A549 (cell line): Measurements from ENCODE around the gene ATP13A2. TPM values are rescaled to one million over a fixed set of nuclear protein-coding genes. Genes with fewer than 3 reads are reported as not detected.

Experiments
- ATAC-seq, 2 experiments: fragments of 200-7000 bp in 1 of 2; fragments of >200 bp in 1 of 2; cut with Nextera tagmentation in 1 of 2; cut with Tn5 transposase in 1 of 2; 3 replicates each; pipeline versions ENCODE4 v1.8.0 to v1.9.1; 2018 to 2020; ENCODE audit warnings: mild to moderate bottlenecking in 1 of 2, moderate library complexity in 1 of 2
- CTCF ChIA-PET: fragments of 300-600 bp; sonication (Branson Sonifier 250); formaldehyde crosslinking; extraction: SDS; loops from one replicate; lab custom pipeline; 2021; ENCODE audit warnings: antibody characterized with exemption, inconsistent platforms; lab: Yijun Ruan, JAX
- POLR2A ChIA-PET: fragments of 350-600 bp; formaldehyde crosslinking; extraction: SDS; loops from one replicate; lab custom pipeline; 2021; ENCODE audit warnings: antibody characterized with exemption, inconsistent platforms; lab: Yijun Ruan, JAX
- DNase-seq, 2 experiments: peaks; one replicate each; pipeline versions ENCODE4 v3.0.0 to v3.0.0-alpha.2; 2011 to 2016; ENCODE audit warnings: low read depth in 1 of 2, low spot score in 1 of 2
- FAIRE-seq: peaks from 2 replicates; lab custom pipeline; 2011; peaks lifted over from hg19 to GRCh38; lab: Jason Lieb, UNC
- H3K27ac ChIP-seq, 2 experiments: fragments of >200 bp; sonication (Bioruptor Twin); formaldehyde crosslinking; 3 replicates each; pipeline ENCODE4 v1.5.1; 2016 to 2017
- H3K4me1 ChIP-seq: fragments of >200 bp; sonication (Bioruptor Twin); formaldehyde crosslinking; 3 replicates; pipeline ENCODE4 v1.6.1; 2016
- H3K4me2 ChIP-seq: fragments of >200 bp; sonication (Bioruptor Twin); formaldehyde crosslinking; 3 replicates; pipeline ENCODE4 v1.6.1; 2016
- H3K4me3 ChIP-seq: fragments of >200 bp; sonication (Bioruptor Twin); formaldehyde crosslinking; 3 replicates; pipeline ENCODE4 v1.5.1; 2016
- H3K9me3 ChIP-seq: fragments of >200 bp; sonication (Bioruptor Twin); formaldehyde crosslinking; 3 replicates; pipeline ENCODE4 v1.6.1; 2016
- CBX2 ChIP-seq: fragments of 200-600 bp; sonication (generic); IDR thresholded peaks from 2 replicates; pipeline ENCODE4 v1.6.1; 2016; ENCODE audit warnings: low read depth, mild to moderate bottlenecking, borderline replicate concordance
- CEBPB ChIP-seq, 2 experiments: fragments of >200 bp in 1 of 2; sonication (Bioruptor Twin) in 1 of 2; formaldehyde crosslinking in 1 of 2; IDR thresholded peaks; 2 replicates each; pipeline ENCODE4 v1.6.1; 2012 to 2016
- CHD2 ChIP-seq: fragments of 150-350 bp; IDR thresholded peaks from 2 replicates; pipeline ENCODE4 v1.6.1; 2014; ENCODE audit warnings: low read length; ENCODE audit not compliant: partially characterized antibody
- CHD4 ChIP-seq: fragments of 200-600 bp; sonication (generic); IDR thresholded peaks from 2 replicates; pipeline ENCODE4 v1.6.1; 2016; ENCODE audit warnings: antibody characterized with exemption, mild to moderate bottlenecking, borderline replicate concordance
- EHMT2 ChIP-seq: fragments of 200-600 bp; sonication (generic); IDR thresholded peaks from 2 replicates; pipeline ENCODE4 v1.6.1; 2016; ENCODE audit warnings: antibody characterized with exemption, low read depth, mild to moderate bottlenecking, moderate library complexity
- ESRRA ChIP-seq: fragments of 150-350 bp; IDR thresholded peaks from 2 replicates; pipeline ENCODE4 v1.6.1; 2014; ENCODE audit warnings: mild to moderate bottlenecking, low read length, borderline replicate concordance
- FOSB ChIP-seq: fragments of 250-450 bp; sonication (Bioruptor Pico); IDR thresholded peaks from 2 replicates; pipeline ENCODE4 v1.5.0; 2020; ENCODE audit warnings: mild to moderate bottlenecking, moderate library complexity
- FOSL2 ChIP-seq, 2 experiments: fragments of 450-650 bp in 1 of 2; fragments of >200 bp in 1 of 2; sonication (Bioruptor Twin) in 1 of 2; formaldehyde crosslinking; IDR thresholded peaks; 2 replicates each; pipeline versions ENCODE4 v1.5.0 to v1.6.1; 2016 to 2020; ENCODE audit warnings: mild to moderate bottlenecking in 1 of 2, moderate library complexity in 1 of 2
- HEYL ChIP-seq: fragments of 250-450 bp; sonication (Bioruptor Pico); IDR thresholded peaks from 2 replicates; pipeline ENCODE4 v1.8.0; 2021; ENCODE audit warnings: mild to moderate bottlenecking, moderate library complexity
- HMGXB4 ChIP-seq: fragments of 250-450 bp; sonication (Bioruptor Pico); IDR thresholded peaks from 2 replicates; pipeline ENCODE4 v1.5.0; 2021; ENCODE audit warnings: mild to moderate bottlenecking, moderate library complexity, borderline replicate concordance
- HOXA7 ChIP-seq: fragments of 250-450 bp; sonication (Bioruptor Pico); IDR thresholded peaks from 2 replicates; pipeline ENCODE4 v1.5.0; 2020; ENCODE audit warnings: mild to moderate bottlenecking, moderate library complexity
- HOXB13 ChIP-seq: fragments of 250-450 bp; sonication (Bioruptor Pico); IDR thresholded peaks from 2 replicates; pipeline ENCODE4 v1.5.0; 2020; ENCODE audit warnings: low read depth, mild to moderate bottlenecking, moderate library complexity
- KDM1A ChIP-seq: fragments of 200-600 bp; sonication (generic); IDR thresholded peaks from 2 replicates; pipeline ENCODE4 v1.6.1; 2016; ENCODE audit warnings: low read depth, mild to moderate bottlenecking
- KDM5A ChIP-seq: fragments of 200-600 bp; sonication (generic); IDR thresholded peaks from 2 replicates; pipeline ENCODE4 v1.6.1; 2016; ENCODE audit warnings: antibody characterized with exemption, mild to moderate bottlenecking
- MAFK ChIP-seq: fragments of 450-650 bp; IDR thresholded peaks from 2 replicates; pipeline ENCODE4 v1.6.1; 2014; ENCODE audit not compliant: partially characterized antibody
- MYC ChIP-seq: IDR thresholded peaks from 2 replicates; pipeline ENCODE4 v1.6.1; 2012; ENCODE audit warnings: mild to moderate bottlenecking, inconsistent platforms, low read length, improper control_type of control experiment, borderline replicate concordance
- NFE2L2 ChIP-seq: fragments of 150-350 bp; conservative IDR thresholded peaks from 2 replicates; pipeline ENCODE4 v1.6.1; 2014; ENCODE audit warnings: low read length
- NPAS2 ChIP-seq: fragments of 250-450 bp; sonication (Bioruptor Pico); IDR thresholded peaks from 2 replicates; pipeline ENCODE4 v1.8.0; 2022; ENCODE audit warnings: mild to moderate bottlenecking, moderate library complexity, borderline replicate concordance
- NR3C1 ChIP-seq: fragments of >200 bp; sonication (Bioruptor Twin); formaldehyde crosslinking; IDR thresholded peaks from 3 replicates; pipeline ENCODE4 v1.6.1; 2017
- PHF8 ChIP-seq: fragments of 200-600 bp; sonication (generic); IDR thresholded peaks from 2 replicates; pipeline ENCODE4 v1.6.1; 2016; ENCODE audit warnings: low read depth, mild to moderate bottlenecking, antibody characterized with exemption, moderate library complexity, borderline replicate concordance
- POLR2A ChIP-seq: IDR thresholded peaks from 2 replicates; pipeline ENCODE4 v1.6.1; 2012; ENCODE audit warnings: mild to moderate bottlenecking, low read length
- RCOR1 ChIP-seq: fragments of 150-350 bp; IDR thresholded peaks from 2 replicates; pipeline ENCODE4 v1.6.1; 2014; ENCODE audit warnings: antibody characterized with exemption, low read length, low read depth
- SMC3 ChIP-seq: fragments of >200 bp; sonication (Bioruptor Twin); formaldehyde crosslinking; IDR thresholded peaks from 3 replicates; pipeline ENCODE4 v1.6.1; 2018; ENCODE audit warnings: inconsistent platforms
- SREBF2 ChIP-seq: fragments of 450-650 bp; IDR thresholded peaks from 2 replicates; pipeline ENCODE4 v1.6.1; 2014; ENCODE audit warnings: mild to moderate bottlenecking, moderate library complexity
- ZSCAN20 ChIP-seq: fragments of 250-450 bp; sonication (Bioruptor Pico); IDR thresholded peaks from 2 replicates; pipeline ENCODE4 v1.8.0; 2022; ENCODE audit warnings: mild to moderate bottlenecking, moderate library complexity
- WGBS: methylation state at CpG from one replicate; pipeline ENCODE4 v1.1.6; 2017; ENCODE audit errors: missing lambda C conversion rate; 5-methylcytosine and 5-hydroxymethylcytosine counted together
- polyA plus RNA-seq, 4 experiments: library from polyadenylated mRNA; depleted of rRNA in 3 of 4; stranded (reverse); fragments of >200 nt; fragmentation: RNase III in 1 of 4; extraction: RNeasy Plus Mini Kit Qiagen cat#74134 plus additional on column Dnase treatment in 1 of 4; gene quantifications; 2 replicates in 3 of 4; 3 replicates in 1 of 4; pipeline ENCODE4 v1.2.3, GENCODE V29; 2011 to 2017

Gene ATP13A2
- polyA plus RNA-seq, 2 of the 4 experiments (the other 2 are of a cell fraction), result 7.9 to 23.1 TPM

DNA sequence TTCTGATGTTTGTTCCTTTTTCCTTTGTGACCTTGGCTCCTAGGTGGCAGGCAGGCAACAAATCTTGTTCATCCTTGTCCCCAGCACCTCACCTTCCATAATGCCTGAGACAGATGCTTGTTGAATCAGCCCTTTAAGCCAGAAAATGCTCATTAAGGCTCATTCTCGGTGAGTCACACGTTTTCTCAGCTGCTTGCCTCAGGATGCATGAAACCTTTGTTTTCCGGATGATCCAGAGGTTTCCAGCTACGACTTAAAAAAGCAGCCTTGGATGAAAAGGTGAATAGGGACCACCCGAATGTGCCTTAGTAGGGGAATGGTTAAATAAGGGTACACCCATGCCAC, 4.6 kb upstream of the ATP13A2 start:
- FAIRE-seq (no peak), ATAC-seq (no peak), DNase-seq (no peak)
- H3K4me3 ChIP-seq, result no peak overlapping the region
- CTCF ChIA-PET, result no interaction called here
- peak overlapping the region in 1 of 2 experiments; percentile 20; a peak in 1 of 6 replicates for H3K27ac ChIP-seq
- WGBS, result 53% methylated on average over 5 of the region's 5 CpGs
- no peaks in the 10 kb centered on the region for H3K9me3 ChIP-seq
- no peak for TF ChIP-seq CHD2
- no peak for TF ChIP-seq CEBPB (IDR thresholded peaks at IDR 0.05)
- no peak for TF ChIP-seq FOSB (CRISPR knock-in tag)
- TF ChIP-seq SMC3, result no peak
- no peak for TF ChIP-seq ESRRA
- TF ChIP-seq NFE2L2, result no peak
- TF ChIP-seq ZSCAN20 (CRISPR knock-in tag), result no peak
- no peak for TF ChIP-seq CHD4
- H3K4me1 ChIP-seq, result peaks cover 6% of the 10 kb centered on the region; the same call in 2 of the 3 replicates
- POLR2A ChIA-PET, result no interaction called here
- no peak overlapping the region for H3K4me2 ChIP-seq

- POLR2A ChIA-PET, result no interaction called here
- no peak for DNase-seq
- peaks cover 16% of the 10 kb centered on the region; the same call in 2 of the 3 replicates for H3K4me1 ChIP-seq
- H3K27ac ChIP-seq, result no peak overlapping the region
- FAIRE-seq, result no peak
- TF ChIP-seq ZSCAN20 (CRISPR knock-in tag), result no peak
- TF ChIP-seq NR3C1, result no peak
- no peak for TF ChIP-seq HOXA7 (CRISPR knock-in tag)
- no peak for TF ChIP-seq FOSL2 (IDR thresholded peaks at IDR 0.05)
- TF ChIP-seq FOSL2 (CRISPR knock-in tag; IDR thresholded peaks at IDR 0.05), result no peak
- TF ChIP-seq MAFK, result no peak
- no peak for TF ChIP-seq SREBF2
- no peak for TF ChIP-seq HEYL (CRISPR knock-in tag)
- no peak for TF ChIP-seq RCOR1
- no peak for TF ChIP-seq PHF8
- no peak for TF ChIP-seq KDM1A
- TF ChIP-seq EHMT2, result no peak
- no peak for TF ChIP-seq POLR2A
- TF ChIP-seq HOXB13 (CRISPR knock-in tag), result no peak
- no peak for TF ChIP-seq HMGXB4
- no peak for TF ChIP-seq NFE2L2
- TF ChIP-seq NPAS2 (CRISPR knock-in tag), result no peak
- no peak for TF ChIP-seq KDM5A
- TF ChIP-seq ESRRA, result no peak
- TF ChIP-seq MYC, result no peak
- no peak for TF ChIP-seq CBX2
- H3K9me3 ChIP-seq, result no peaks in the 10 kb centered on the region
- CTCF ChIA-PET, result interaction anchor here (2.5 kb wide), 1 partner anchor 31 kb away, joined by 15 read pairs; no protein-coding TSS in a partner anchor
- 70% methylated on average over 10 of the region's 10 CpGs for WGBS
- no peak overlapping the region for H3K4me2 ChIP-seq
- no peak for ATAC-seq
- no peak overlapping the region for H3K4me3 ChIP-seq
These were observed 3.2 kb upstream of the ATP13A2 start for GRCh38 chr1:17014671-17015567.
